NCI-H82 treated with DMSO at 0.1 percent for 48 hours (cell line): ENCODE results near the gene AVP.
"Not testable (repeated sequence)": the region's sequence is repeated elsewhere in the genome, so short reads cannot be mapped to it uniquely, and the experiment has no call there.

Source experiments
- DNase-seq: peaks from one replicate; lab custom pipeline; 2025; ENCODE audit not compliant: unreplicated experiment; lab: John Stamatoyannopoulos, UW

AVP gene, protein sequence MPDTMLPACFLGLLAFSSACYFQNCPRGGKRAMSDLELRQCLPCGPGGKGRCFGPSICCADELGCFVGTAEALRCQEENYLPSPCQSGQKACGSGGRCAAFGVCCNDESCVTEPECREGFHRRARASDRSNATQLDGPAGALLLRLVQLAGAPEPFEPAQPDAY

DNA sequence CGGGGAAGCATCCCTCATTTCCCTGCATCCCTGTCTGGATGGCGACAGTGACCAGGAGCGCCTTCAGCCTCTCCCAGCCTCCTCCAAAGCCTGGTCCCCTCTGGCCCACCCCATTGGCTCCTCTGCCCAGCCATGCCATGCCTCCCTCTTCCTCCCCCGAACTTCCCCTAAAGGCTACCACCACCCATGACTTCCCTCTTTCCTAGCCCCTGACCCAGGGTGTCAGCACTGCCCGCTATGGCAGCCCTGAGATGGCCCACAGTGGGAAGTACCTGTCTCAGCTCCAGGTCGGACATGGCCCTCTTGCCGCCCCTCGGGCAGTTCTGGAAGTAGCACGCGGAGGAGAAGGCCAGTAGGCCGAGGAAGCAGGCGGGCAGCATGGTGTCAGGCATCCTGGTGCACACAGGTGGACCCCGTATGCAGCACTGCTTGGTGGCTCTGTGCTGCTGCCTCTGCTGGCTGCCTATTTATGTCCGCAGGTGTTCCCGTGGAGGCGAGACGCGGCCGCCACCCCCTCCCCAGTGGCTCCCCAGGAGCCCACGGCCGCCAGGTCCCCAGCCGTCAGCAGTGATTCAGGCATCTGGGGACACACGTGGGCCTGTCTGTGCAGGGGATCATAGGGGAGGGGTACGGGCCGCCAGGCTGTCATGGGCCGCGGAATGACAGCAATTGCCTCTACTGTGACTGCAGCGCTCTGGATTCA lies at the start of gene AVP:
AVP (minus strand) TSS at position 442 of the 703 bp plus-strand sequence; CDS start at position 392, 50 bp downstream.
- DNase-seq: no peak

DNA sequence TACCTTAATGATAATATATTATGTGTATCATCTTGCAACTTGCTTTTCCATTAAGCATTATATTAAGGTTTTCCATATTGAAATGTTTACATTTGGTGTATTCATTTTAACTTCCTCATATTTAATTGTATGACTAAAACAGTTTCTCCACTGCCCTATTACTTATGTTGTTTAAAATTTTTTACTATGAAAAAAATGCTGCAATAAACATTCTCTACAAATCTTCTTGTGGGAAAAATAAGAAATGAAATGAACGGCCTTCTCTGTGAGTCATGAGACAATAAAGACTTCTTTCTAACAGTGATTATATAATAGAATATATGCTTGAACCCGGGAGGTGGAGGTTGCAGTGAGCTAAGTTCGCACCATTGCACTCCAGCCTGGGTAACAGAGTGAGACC lies 49.6 kb upstream of the AVP start:
- DNase-seq: no peak

DNA sequence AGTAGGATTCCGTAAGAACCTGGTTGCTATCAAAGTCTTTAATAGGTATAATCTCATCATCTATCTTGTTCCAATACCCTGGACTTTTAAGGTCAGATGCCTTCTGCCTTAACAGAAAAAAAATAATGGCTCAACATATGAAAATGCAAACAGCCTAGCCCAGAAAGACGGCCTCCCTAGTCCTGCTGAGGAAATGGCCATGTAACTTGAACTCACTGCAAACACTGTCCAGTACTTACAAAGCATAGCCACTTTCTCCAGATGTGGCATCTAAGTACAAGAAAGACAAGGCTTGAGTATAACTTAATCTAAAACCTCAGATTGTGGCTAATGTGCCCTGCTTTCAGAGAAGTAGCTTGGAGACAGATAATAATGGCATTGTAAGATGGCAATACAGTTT lies 48.6 kb upstream of the AVP start:
- no peak for DNase-seq

DNA sequence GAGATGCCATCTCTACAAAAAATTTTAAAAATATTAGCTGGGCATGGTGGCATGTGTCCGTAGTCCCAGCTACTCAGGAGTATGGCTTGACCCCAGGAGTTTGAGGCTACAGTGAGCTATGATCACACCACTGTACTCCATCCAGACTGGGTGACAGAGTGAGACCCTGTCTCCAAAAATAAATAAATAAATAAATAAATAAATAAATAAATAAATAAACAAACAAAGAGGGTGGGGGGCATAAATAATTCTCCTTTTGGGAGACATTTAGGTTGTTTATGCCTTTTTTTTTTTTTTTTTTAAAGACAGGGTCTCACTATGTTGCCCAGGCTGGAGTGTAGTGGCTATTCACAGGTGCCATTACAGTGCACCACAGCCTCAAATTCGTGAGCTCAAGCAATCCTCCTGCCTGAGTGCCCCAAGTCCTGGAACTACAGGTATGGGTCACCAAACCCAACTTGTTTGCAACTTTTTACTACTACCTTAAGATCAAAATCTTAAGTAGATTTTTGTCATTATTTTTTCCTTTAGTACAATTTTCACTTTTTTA lies 45.6 kb upstream of the AVP start:
- DNase-seq: no peak

DNA sequence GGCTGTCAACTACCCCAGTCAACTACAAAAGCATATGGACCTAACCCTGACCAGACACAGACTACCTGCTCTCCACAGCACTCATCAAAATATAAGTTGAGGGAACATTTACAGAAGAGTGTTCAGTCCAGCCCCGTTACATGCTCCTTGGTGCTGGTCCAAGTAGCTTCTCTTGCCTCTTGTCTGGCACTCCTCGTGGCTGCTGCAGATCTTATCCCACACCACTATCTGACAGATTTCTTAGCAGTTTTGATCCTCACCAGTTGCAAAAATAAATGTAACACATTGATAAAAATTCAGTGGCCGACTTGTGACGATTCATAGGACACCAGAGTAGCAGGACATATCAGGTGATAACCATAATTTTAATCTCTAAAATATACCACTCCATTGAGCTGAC lies 44.6 kb upstream of the AVP start:
- no peak for DNase-seq

DNA sequence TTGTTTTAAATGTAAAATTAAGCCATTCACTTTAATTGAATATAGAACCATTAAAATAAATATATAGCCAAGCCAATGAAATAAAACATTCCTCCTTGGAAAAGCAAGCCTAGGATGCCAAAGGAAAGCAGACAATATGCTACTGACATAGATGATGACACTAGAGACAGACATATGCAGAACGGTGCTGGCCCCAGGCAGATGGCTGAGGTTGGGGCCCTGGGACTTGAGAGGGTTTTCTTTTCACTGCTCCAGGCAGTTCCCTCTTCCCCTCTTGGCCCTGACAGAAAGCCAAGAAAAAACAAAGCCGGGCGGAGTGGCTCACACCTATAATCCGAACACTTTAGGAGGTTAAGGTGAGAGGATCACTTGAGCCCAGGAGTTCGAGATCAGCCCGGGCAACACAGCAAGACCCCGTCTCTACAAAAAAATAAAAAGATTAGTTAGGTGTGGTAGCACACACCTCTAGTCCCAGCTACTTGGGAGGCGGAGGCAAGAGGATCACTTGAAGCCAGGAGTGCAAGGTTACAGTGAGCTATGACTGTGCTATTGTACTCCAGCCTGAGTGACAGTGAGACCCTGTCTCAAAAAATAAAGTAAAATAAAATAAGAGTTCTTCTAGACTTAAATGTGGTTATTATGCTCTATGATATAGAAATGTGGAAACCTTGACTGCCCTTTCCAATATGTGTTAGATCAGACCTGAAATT lies 43.9 kb upstream of the AVP start:
- no peak for DNase-seq

DNA sequence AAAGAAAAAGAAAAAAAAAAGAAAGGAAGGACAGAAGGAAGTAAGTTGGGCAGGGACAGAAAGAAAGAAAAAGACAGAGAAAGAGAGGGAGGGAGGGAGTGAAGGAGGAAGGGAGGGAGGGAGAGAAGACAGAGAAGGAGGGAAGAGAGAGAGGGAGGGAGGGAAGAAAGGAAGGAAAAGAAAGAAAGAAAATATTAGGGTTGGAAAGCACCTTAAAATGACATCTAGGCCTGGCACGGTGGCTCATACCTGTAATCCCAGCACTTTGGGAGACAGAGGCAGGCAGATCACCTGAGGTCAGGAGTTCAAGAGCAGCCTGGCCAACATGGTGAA lies 42.0 kb upstream of the AVP start:
- DNase-seq: no peak

DNA sequence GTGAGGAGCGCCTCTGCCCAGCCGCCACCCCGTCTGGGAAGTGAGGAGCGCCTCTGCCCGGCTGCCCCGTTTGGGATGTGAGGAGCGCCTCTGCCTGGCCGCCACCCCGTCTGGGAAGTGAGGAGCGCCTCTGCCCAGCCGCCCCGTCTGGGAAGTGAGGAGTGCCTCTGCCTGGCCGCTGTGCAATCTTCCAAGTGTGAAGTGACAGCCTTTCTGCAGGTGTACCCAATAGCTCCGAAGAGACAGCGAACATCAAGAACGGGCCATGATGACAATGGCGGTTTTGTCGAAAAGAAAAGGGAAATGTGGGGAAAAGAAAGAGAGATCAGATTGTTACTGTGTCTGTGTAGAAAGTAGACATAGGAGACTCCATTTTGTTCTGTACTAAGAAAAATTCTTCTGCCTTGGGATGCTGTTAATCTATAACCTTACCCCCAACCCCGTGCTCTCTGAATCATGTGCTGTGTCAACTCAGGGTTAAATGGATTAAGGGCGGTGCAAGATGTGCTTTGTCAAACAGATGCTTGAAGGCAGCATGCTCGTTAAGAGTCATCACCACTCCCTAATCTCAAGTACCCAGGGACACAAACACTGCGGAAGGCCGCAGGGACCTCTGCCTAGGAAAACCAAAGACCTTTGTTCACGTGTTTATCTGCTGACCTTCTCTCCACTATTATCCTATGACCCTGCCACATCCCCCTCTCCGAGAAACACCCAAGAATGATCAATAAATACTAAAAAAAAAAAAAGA lies 41.4 kb upstream of the AVP start:
- not testable (repeated sequence) for DNase-seq

DNA sequence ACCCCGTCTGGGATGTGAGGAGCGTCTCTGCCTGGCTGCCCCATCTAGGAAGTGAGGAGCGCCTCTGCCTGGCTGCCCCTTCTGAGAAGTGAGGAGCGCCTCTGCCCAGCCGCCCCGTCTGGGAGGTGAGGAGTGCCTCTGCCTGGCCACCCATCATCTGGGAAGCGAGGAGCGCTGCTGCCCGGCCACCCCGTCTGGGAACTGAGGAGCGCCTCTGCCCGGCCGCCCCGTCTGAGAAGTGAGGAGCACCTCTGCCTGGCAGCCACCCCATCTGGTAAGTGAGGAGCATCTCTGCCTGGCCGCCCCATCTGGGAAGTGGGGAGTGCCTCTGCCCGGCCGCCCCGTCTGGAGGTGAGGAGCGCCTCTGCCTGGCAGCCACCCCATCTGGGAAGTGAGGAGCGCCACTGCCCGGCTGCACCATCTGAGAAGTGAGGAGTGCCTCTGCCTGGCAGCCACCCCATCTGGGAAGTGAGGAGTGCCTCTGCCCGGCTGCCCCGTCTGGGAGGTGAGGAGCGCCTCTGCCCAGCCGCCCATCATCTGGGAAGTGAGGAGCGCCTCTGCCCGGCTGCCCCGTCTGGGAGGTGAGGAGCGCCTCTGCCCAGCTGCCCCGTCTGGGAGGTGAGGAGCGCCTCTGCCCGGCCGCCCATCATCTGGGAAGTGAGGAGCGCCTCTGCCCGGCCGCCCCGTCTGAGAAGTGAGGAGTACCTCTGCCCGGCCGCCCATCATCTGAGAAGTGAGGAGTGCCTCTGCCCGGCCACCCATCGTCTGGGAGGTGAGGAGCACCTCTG lies 40.4 kb upstream of the AVP start:
- not testable (repeated sequence) for DNase-seq

DNA sequence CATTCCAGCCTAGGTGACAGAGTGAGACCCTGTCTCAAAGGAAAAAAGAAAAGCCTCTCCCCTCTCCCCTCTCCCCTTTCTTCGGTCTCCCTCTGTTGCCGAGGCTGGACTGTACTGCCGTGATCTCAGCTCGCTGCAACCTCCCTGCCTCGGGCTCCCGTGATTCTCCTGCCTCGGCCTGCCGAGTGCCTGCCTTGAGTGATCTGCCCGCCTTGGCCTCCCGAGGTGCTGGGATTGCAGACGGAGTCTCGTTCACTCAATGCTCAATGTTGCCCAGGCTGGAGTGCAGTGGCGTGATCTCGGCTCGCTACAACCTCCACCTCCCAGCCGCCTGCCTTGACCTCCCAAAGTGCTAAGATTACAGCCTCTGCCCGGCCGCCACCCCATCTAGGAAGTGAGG lies 39.6 kb upstream of the AVP start:
- not testable (repeated sequence) for DNase-seq

DNA sequence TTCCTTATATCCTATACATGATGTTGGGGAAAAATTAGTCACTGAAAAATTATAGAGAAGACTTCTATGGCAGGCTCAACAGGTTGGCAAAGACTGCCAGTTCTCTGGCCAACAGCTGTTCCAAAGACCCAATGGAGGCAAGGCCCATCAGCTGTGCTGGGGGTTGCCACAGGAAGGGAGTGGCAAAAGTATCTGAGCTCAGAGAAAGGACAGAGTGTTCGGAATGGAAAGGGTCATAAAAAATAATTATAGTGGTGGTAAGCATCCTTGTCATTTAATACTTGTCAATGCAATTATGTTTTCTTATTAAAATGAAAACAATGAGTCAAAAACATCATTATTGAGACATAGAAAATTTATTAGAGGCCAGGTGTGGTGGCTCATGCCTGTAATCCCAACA lies 39.0 kb upstream of the AVP start:
- DNase-seq: no peak

DNA sequence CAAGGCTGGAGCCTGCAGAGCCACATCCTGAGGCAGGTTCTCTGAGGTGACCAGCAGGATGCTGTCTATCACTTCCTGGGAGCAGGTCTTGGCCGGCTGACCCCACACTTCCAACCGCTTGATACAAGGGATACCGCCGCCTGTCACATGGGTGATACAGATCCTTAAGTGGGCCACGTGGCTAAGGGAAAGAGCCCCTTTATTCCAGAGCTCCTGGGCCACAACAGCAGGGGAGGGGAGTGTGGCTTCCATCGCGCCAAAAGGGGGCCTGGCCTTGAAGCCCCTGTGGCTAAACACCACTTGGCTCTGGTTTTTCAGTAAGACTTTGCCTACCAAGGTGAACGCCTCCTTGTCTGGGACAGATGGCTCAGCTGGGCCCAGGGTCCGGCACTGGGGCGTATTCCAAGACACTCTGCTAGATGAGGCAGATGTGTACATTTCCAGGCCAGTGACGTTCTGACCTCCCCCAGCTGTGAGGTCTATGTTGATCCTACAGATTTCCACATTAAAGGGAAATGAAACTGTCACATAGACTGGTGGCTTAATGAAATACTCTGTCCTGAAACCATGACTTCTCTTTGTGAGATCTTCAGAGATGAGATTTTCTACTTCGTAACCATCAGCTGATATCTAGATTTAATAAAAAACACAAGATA lies 37.6 kb upstream of the AVP start:
- no peak for DNase-seq

DNA sequence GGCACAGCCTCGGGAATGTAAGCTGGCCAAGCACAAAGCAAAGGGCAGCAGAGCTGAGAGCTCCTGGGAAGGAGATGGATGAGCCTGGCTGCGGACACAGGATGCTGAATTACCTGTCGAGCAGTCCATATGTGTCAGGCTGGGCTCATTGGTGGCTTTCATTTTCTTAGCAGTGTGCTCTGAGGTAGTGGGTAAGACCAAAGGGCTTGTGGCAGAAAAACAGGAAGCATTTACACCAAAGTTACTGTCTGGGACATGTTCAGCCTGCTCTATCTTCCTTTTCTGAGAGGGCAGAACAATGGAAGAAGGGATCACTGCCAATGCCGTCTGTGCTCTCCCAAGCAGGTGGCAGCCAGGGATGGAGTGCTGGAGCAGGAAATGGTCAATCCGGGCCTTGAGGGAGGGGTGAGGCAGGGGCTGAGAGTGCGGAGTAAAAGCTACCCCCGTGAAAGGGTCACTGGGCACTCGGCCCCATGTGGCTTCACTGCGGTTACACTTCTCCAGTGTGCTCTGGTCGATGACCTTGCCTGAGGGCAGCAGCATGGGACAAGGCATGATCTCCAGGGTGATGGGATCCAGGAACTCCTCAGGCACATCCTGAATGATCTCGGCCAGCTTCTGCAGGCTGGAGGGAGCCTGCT lies 36.9 kb upstream of the AVP start:
- DNase-seq: no peak

DNA sequence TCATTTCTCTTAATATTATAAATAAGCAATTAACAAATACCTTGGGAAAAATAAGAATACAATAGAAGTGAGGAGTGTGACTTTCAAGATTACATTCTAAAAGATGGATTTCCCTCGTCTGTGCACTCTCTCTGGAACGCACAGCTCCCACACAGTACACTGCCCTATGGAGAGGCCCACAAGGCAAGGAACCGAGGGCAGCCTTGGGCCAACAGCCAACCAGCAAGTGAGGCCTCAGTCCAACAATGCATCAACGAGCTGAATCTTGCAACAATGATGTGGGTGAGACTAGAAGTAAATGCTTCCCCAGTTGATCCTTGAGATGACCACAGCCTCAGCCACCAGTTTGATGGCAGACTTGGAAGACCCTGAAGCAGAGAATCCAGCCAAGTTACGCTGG lies 34.5 kb upstream of the AVP start:
- DNase-seq: no peak

DNA sequence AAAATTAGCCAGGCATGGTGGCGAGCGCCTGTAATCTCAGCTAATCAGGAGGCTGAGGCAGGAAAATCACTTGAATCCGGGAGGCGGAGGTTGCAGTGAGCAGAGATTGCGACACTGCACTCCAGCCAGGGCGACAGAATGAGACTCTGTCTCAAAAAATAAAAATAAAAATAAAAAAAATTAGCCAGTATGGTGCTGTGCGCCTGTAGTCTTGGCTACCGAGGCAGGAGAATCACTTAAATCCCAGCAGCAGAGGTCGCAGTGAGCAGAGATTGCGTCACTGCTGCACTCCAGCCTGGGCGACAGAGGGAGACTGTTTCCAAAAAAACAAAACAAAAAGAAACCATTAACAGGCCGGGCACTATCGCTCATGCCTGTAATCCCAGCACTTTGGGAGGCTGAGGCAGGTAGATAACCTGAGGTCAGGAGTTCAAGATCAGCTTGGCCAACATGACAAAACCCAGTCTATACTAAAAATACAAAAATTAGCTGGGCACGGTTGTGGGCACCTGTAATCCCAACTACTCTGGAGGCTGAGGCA lies 33.4 kb upstream of the AVP start:
- peak; percentile 13 for DNase-seq

DNA sequence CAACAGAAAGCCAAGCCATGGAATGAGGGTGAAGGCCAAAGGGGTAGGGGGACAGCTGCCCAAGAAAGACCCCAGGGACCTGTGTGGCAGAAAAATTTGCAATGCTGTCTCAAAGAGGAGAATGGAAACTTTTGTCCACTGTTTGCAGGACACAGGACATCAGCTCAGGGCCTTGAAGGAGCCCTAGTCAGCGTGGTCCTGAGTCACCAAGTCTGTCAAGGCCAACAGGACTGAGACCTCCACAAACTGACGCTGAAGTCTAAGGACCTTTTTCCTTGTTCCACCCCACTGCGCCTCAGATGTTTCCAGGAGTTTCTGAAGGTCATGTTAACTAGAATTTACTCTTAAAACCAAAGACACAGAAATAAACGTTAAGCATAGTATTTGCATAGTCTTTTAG lies 31.8 kb upstream of the AVP start:
- no peak for DNase-seq

DNA sequence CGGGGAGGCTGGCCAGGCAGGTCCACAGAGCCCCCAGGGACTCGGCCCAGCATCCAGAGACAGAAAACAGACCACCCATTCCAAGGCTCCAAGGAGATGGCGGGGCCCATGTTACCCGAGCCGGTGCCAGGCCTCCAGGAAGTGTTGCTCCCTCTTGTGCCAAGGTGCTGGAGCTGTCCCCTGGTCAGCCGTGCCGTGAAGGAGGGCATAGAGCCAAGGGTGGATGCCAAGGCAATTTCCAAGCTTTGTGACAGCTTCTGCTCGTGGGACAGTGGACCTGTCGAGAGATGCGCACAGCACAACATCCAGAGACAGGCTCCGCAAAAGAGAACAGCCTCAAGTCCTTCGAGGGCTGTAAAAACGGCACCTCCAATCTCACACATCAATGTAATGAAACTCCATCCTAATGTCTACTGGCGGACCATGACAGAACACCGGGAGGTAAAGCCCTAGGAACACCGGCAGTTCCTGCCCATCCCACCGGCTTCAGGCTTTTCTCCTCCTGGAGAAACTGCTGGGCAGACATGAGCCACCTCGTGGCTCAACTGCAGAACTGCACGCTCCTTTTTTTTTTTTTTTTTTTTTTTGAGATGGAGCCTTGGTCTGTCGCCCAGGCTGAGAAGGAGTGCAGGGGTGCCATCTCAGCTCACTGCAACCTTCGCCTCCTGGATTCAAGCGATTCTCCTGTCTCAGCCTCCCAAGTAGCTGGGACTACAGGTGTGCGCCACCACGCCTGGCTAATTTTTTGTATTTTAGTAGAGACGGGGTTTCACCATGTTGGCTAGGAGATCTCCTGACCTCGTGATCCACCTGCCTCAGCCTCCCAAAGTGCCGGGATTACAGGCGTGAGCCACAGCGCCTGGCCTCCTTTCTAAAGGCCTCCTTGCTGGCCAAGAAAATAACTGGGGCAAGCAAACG lies 30.9 kb upstream of the AVP start:
- no peak for DNase-seq

DNA sequence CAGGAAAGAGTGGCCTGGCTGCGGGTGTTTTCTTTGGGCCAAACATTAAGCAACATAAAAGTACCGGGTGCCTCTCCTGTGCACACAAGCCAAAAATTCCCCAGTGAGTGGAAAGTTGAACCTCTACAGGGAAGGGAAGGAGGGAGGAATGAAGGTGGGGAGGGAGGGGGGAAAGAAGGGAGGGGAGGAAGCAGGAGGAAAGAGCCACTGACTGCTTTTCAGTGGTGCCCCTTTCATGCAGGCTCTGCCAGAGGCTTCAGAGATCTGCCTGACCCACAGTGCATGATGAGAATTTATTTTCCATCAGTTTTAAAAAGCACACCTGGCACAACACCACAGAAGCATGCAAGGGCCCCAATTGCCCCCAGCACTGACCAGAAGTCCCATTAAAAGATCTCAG lies 27.5 kb upstream of the AVP start:
- DNase-seq: no peak
